Panc1 (cell line): Measurements from ENCODE around the gene ATF7. TPM values are rescaled to one million over a fixed set of nuclear protein-coding genes. Genes with fewer than 3 reads are reported as not detected.
A peak's percentile ranks its signal among the peaks of the same experiment; 100 is the strongest.

Experiments
- ATAC-seq: fragments of 200-7000 bp; cut with Tn5 transposase; 2 replicates; pipeline ENCODE4 v1.9.1; 2020; ENCODE audit warnings: mild to moderate bottlenecking, moderate library complexity
- BruUV-seq: library from RNA; stranded (reverse); fragments of 400-500 nt; replicated peaks from 2 replicates; lab custom pipeline; 2021; lab: Mats Ljungman, UMichigan
- CTCF ChIA-PET: fragments of 300-600 bp; sonication (Branson Sonifier 250); formaldehyde crosslinking; loops from one replicate; lab custom pipeline; 2022; ENCODE audit warnings: antibody characterized with exemption; lab: Charles Lee
- POLR2A ChIA-PET: fragments of 300-600 bp; sonication (Branson Sonifier 250); formaldehyde crosslinking; loops from one replicate; lab custom pipeline; 2022; ENCODE audit warnings: antibody characterized with exemption; lab: Charles Lee
- DNase-seq: peaks from one replicate; pipeline ENCODE4 v3.0.0-alpha.2; 2010; ENCODE audit warnings: low read depth, low spot score
- H3K27ac ChIP-seq: 2 replicates; pipeline ENCODE4 v1.5.1; 2011; ENCODE audit warnings: mild to moderate bottlenecking, low read length, inconsistent platforms
- H3K27me3 ChIP-seq: fragments of 200-500 bp; sonication (Bioruptor generic); 2 replicates; pipeline ENCODE4 v1.6.0; 2014; ENCODE audit warnings: low read length, inconsistent platforms; ENCODE audit not compliant: control insufficient read depth, insufficient read depth
- H3K36me3 ChIP-seq: fragments of 200-500 bp; sonication (Bioruptor generic); 2 replicates; pipeline ENCODE4 v1.5.1; 2014; ENCODE audit warnings: inconsistent platforms, mild to moderate bottlenecking, low read length, moderate library complexity; ENCODE audit not compliant: control insufficient read depth, insufficient read depth
- H3K4me1 ChIP-seq: 2 replicates; pipeline ENCODE4 v1.5.1; 2011; ENCODE audit warnings: inconsistent platforms, mild to moderate bottlenecking, low read length, moderate library complexity; ENCODE audit not compliant: control insufficient read depth, insufficient read depth
- H3K4me3 ChIP-seq, 2 experiments: 2 replicates each; pipeline ENCODE4 v1.5.1; 2011 to 2012; ENCODE audit warnings: low read depth in 2 of 2, low read length in 2 of 2, mild to moderate bottlenecking in 2 of 2, inconsistent platforms in 1 of 2, moderate library complexity in 1 of 2
- H3K9me3 ChIP-seq: fragments of 200-500 bp; sonication (Bioruptor generic); 2 replicates; pipeline ENCODE4 v1.5.1; 2014; ENCODE audit warnings: low read depth, mild to moderate bottlenecking, inconsistent platforms, low read length, moderate library complexity; ENCODE audit not compliant: control insufficient read depth, insufficient read depth
- CTCF ChIP-seq: fragments of 450-650 bp; IDR thresholded peaks from 2 replicates; pipeline ENCODE4 v1.5.1; 2017; ENCODE audit warnings: mild to moderate bottlenecking
- POLR2AphosphoS5 ChIP-seq: IDR thresholded peaks from 2 replicates; pipeline ENCODE4 v1.6.1; 2012; ENCODE audit warnings: mild to moderate bottlenecking, low read depth, low read length, moderate library complexity
- REST ChIP-seq, 2 experiments: IDR thresholded peaks; 2 replicates each; pipeline ENCODE4 v1.6.1; 2011 to 2012; ENCODE audit warnings: low read depth in 2 of 2, control low read depth in 1 of 2, low read length in 1 of 2, mild to moderate bottlenecking in 1 of 2, moderate library complexity in 1 of 2; ENCODE audit not compliant: insufficient read depth in 1 of 2
- SIN3A ChIP-seq: IDR thresholded peaks from 2 replicates; pipeline ENCODE4 v1.6.1; 2012; ENCODE audit warnings: low read depth, mild to moderate bottlenecking, low read length, moderate library complexity, borderline replicate concordance; ENCODE audit not compliant: insufficient read depth
- TCF7L2 ChIP-seq: IDR thresholded peaks from 2 replicates; pipeline ENCODE4 v1.6.1; 2011; ENCODE audit warnings: mild to moderate bottlenecking, low read depth, low read length, inconsistent platforms
- in situ Hi-C: cut with HindIII; loops from 2 replicates; pipeline ENCODE4 v1.10.0; 2016; ENCODE audit warnings: low sequenced_read_pairs, low pct_unique_long_range_greater_than_20kb
- intact Hi-C: fragments of 100-400 bp; cut with micrococcal nuclease; formaldehyde crosslinking; loops from one replicate; pipeline ENCODE4 v1.10.0; 2022; ENCODE audit not compliant: unreplicated experiment
- total RNA-seq: library from RNA; stranded (reverse); gene quantifications from one replicate; pipeline ENCODE4 v1.2.1, GENCODE V29; 2021; ENCODE audit not compliant: unreplicated experiment

ATF7 gene
- total RNA-seq, 1 experiment from 2014 or later, result 29.5 TPM

- in situ Hi-C loops, result no loop called here
- Histone ChIP-seq H3K27me3 (no peaks in the 10 kb centered on the region), H3K36me3 (no peaks in the 10 kb centered on the region), H3K9me3 (no peaks in the 10 kb centered on the region), H3K4me3 (no peak overlapping the region), H3K4me1 (peaks cover 15% of the 10 kb centered on the region), H3K27ac (no peak overlapping the region)
- DNase-seq, result no peak
- ChIA-PET CTCF (interaction anchor here (1.2 kb wide), 1 partner anchor 45 kb away, joined by 7 read pairs; no protein-coding TSS in a partner anchor), POLR2A (interaction anchor here (0.6 kb wide), 1 partner anchor 484 kb away, joined by 4 read pairs; no protein-coding TSS in a partner anchor)
- intact Hi-C loops, result no loop called here
- no peak for ATAC-seq
- TSS peak; percentile 18 for BruUV-seq
- TF ChIP-seq POLR2AphosphoS5, result no peak
- TF ChIP-seq CTCF, result no peak
- TF ChIP-seq TCF7L2, result no peak
- no peak for TF ChIP-seq REST (IDR thresholded peaks at IDR 0.05; ENCODE audit: insufficient read depth in 1 of 2, low read depth in 2 of 2, low read length in 1 of 2)
- TF ChIP-seq SIN3A, result no peak
Observed at GRCh38 chr12:53588123-53588522, 38.1 kb downstream of the ATF7 start.

DNA sequence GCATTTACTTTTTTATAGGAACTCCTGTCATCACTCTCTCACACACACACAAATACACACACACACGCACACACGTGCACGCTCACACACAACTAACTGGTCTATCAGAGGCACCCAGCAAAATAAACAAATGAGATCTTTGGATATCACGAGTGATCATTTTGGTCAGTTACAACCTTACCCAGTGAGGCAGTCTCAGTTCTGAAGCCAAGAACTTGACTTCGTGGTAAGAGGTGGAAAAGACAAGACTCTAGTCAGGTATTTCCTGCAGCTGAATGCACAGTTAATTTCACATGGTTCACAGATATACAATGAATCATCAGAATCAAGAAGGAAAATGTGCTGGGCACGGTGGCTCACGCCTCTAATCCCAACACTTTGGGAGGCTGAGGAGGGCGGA, 39.4 kb downstream of the ATF7 start:
- ATAC-seq, result no peak

More for the DNA sequence above, 39.4 kb downstream of the ATF7 start:
- no peak for TF ChIP-seq REST (IDR thresholded peaks at IDR 0.05; ENCODE audit: insufficient read depth in 1 of 2, low read depth in 2 of 2, low read length in 1 of 2)
- TF ChIP-seq TCF7L2, result no peak
- no peak for TF ChIP-seq CTCF
- no peak for TF ChIP-seq SIN3A
- TF ChIP-seq POLR2AphosphoS5, result no peak
- BruUV-seq, result no TSS peak
- Histone ChIP-seq H3K9me3 (no peaks in the 10 kb centered on the region), H3K36me3 (no peaks in the 10 kb centered on the region), H3K4me1 (peaks cover 4% of the 10 kb centered on the region), H3K27ac (no peak overlapping the region), H3K4me3 (no peak overlapping the region), H3K27me3 (no peaks in the 10 kb centered on the region)
- intact Hi-C loops (no loop called here), in situ Hi-C loops (no loop called here)
- DNase-seq, result no peak
- POLR2A ChIA-PET, result interaction anchor here (0.6 to 0.7 kb wide), 2 partner anchors 19 to 213 kb away, joined by 4 to 8 read pairs; no protein-coding TSS in a partner anchor
- CTCF ChIA-PET, result interaction anchor here (0.6 kb wide), 1 partner anchor 8 kb away, joined by 9 read pairs; no protein-coding TSS in a partner anchor
